Measurements from ENCODE around the gene IDH3B.
A peak's percentile ranks its signal among the peaks of the same experiment; 100 is the strongest.
"Not testable (repeated sequence)": the region's sequence is repeated elsewhere in the genome, so short reads cannot be mapped to it uniquely, and the experiment has no call there.

Gene IDH3B

GRCh38 chr20:2663887-2664719 lies at the start of gene IDH3B:
TSS of gene IDH3B (minus strand) at chr20:2664216. CDS start at chr20:2664188, 28 bp downstream.
- peak; percentile 94 for DNase-seq

- DNase-seq: no peak
Observed at GRCh38 chr20:2713285-2713684, 49.3 kb upstream of the IDH3B start.

- no peak for DNase-seq
Observed at GRCh38 chr20:2709205-2709981, 45.4 kb upstream of the IDH3B start.

GRCh38 chr20:2708665-2709064 lies 44.6 kb upstream of the IDH3B start:
- no peak for DNase-seq

GRCh38 chr20:2708073-2708415 lies 44.0 kb upstream of the IDH3B start:
- DNase-seq: no peak

GRCh38 chr20:2707353-2708072 lies 43.5 kb upstream of the IDH3B start:
- no peak for DNase-seq

GRCh38 chr20:2706688-2707352 lies 42.8 kb upstream of the IDH3B start:
- DNase-seq: peak; percentile 70

- DNase-seq: no peak
Observed at GRCh38 chr20:2705931-2706645, 42.1 kb upstream of the IDH3B start.

GRCh38 chr20:2703716-2704475 lies 39.9 kb upstream of the IDH3B start:
- DNase-seq: no peak

- DNase-seq: no peak
Observed at GRCh38 chr20:2701671-2702081, 37.7 kb upstream of the IDH3B start.

- DNase-seq: no peak
Observed at GRCh38 chr20:2700913-2701620, 37.1 kb upstream of the IDH3B start.

GRCh38 chr20:2699775-2700413 lies 35.9 kb upstream of the IDH3B start:
- no peak for DNase-seq

GRCh38 chr20:2698912-2699311 lies 34.9 kb upstream of the IDH3B start:
- no peak for DNase-seq

GRCh38 chr20:2698186-2698817 lies 34.3 kb upstream of the IDH3B start:
- no peak for DNase-seq

GRCh38 chr20:2697768-2698167 lies 33.8 kb upstream of the IDH3B start:
- DNase-seq: no peak

- no peak for DNase-seq
Observed at GRCh38 chr20:2696646-2697045, 32.6 kb upstream of the IDH3B start.

GRCh38 chr20:2695984-2696525 lies 32.0 kb upstream of the IDH3B start:
- DNase-seq: not testable (repeated sequence)

GRCh38 chr20:2695206-2695983 lies 31.4 kb upstream of the IDH3B start:
- DNase-seq: no peak

- no peak for DNase-seq
Observed at GRCh38 chr20:2694519-2694918, 30.5 kb upstream of the IDH3B start.

Data from activated CD4-positive, alpha-beta T cell treated with anti-CD3 and anti-CD28 coated beads, Interleukin-10, Interleukin-2, amounts not matched to agents 100 ng/mL and 50 ng/mL, durations not matched to agents 16 hours and 8 hours (primary cell).